PC-9 (cell line): Measurements from ENCODE around the gene PARP9.

ENCODE experiments used
- CTCF ChIP-seq: fragments of 200-600 bp; sonication (generic); conservative IDR thresholded peaks from 2 replicates; pipeline ENCODE4 v1.6.1; 2017; ENCODE audit warnings: mixed run types, antibody characterized with exemption, mild to moderate bottlenecking, moderate library complexity
- EZH2 ChIP-seq: fragments of 200-600 bp; sonication (generic); IDR thresholded peaks from 2 replicates; pipeline ENCODE4 v1.8.0; 2017; ENCODE audit warnings: antibody characterized with exemption, low read depth

- TF ChIP-seq CTCF: no peak
- TF ChIP-seq EZH2: no peak
Observed at GRCh38 chr3:122572940-122573412, 8.9 kb upstream of the PARP9 start.
